ENCODE results near the gene ZNF496. TPM values are rescaled to one million over a fixed set of nuclear protein-coding genes. Genes with fewer than 3 reads are reported as not detected.

Gene ZNF496
- total RNA-seq, 1 experiment from 2014 or later: 21.4 TPM

- ChIA-PET CTCF (no interaction called here), POLR2A (no interaction called here)
- ATAC-seq (no peak), DNase-seq (ENCODE audit: low read depth, low spot score) (no peak)
- no peaks in the 10 kb centered on the region for H3K9me3 ChIP-seq (ENCODE audit: control insufficient read depth, insufficient read depth, low read depth, low read length)
- no TSS peak for BruUV-seq (replicated peaks)
- intact Hi-C loops (cut with micrococcal nuclease; ENCODE audit: unreplicated experiment) (no loop called here), in situ Hi-C loops (cut with HindIII; ENCODE audit: low pct_unique_long_range_greater_than_20kb, low sequenced_read_pairs) (no loop called here)
- H3K36me3 ChIP-seq (ENCODE audit: control insufficient read depth, insufficient read depth, low read length): no peaks in the 10 kb centered on the region
- TF ChIP-seq SIN3A (IDR thresholded peaks at IDR 0.05; ENCODE audit: borderline replicate concordance, insufficient read depth, low read depth, low read length) (no peak), POLR2AphosphoS5 (IDR thresholded peaks at IDR 0.05; ENCODE audit: low read depth, low read length) (no peak), REST (IDR thresholded peaks at IDR 0.05; ENCODE audit: insufficient read depth in 1 of 2, low read depth in 2 of 2, low read length in 1 of 2) (no peak), TCF7L2 (IDR thresholded peaks at IDR 0.05; ENCODE audit: low read depth, low read length) (no peak), CTCF (IDR thresholded peaks at IDR 0.05) (no peak)
- no peak overlapping the region for H3K27ac ChIP-seq (ENCODE audit: low read length)
- H3K27me3 ChIP-seq (ENCODE audit: control insufficient read depth, insufficient read depth, low read length): no peaks in the 10 kb centered on the region
- H3K4me1 ChIP-seq (ENCODE audit: control insufficient read depth, insufficient read depth, low read length): no peaks in the 10 kb centered on the region
- no peak overlapping the region for H3K4me3 ChIP-seq (ENCODE audit: low read depth in 2 of 2, low read length in 2 of 2)
Observed at GRCh38 chr1:247281001-247281574, 50.6 kb downstream of the ZNF496 start.

- Histone ChIP-seq H3K4me3 (ENCODE audit: low read depth in 2 of 2, low read length in 2 of 2) (no peak overlapping the region), H3K4me1 (ENCODE audit: control insufficient read depth, insufficient read depth, low read length) (no peaks in the 10 kb centered on the region), H3K36me3 (ENCODE audit: control insufficient read depth, insufficient read depth, low read length) (no peaks in the 10 kb centered on the region), H3K9me3 (ENCODE audit: control insufficient read depth, insufficient read depth, low read depth, low read length) (no peaks in the 10 kb centered on the region), H3K27ac (ENCODE audit: low read length) (no peak overlapping the region), H3K27me3 (ENCODE audit: control insufficient read depth, insufficient read depth, low read length) (no peaks in the 10 kb centered on the region)
- no peak for TF ChIP-seq SIN3A (IDR thresholded peaks at IDR 0.05; ENCODE audit: borderline replicate concordance, insufficient read depth, low read depth, low read length)
- TF ChIP-seq TCF7L2 (IDR thresholded peaks at IDR 0.05; ENCODE audit: low read depth, low read length): no peak
- TF ChIP-seq POLR2AphosphoS5 (IDR thresholded peaks at IDR 0.05; ENCODE audit: low read depth, low read length): no peak
- TF ChIP-seq CTCF (IDR thresholded peaks at IDR 0.05): no peak
- TF ChIP-seq REST (IDR thresholded peaks at IDR 0.05; ENCODE audit: insufficient read depth in 1 of 2, low read depth in 2 of 2, low read length in 1 of 2): no peak
- ChIA-PET CTCF (no interaction called here), POLR2A (no interaction called here)
- ATAC-seq (peak; percentile 34; the same call in 1 of the 2 replicates), DNase-seq (ENCODE audit: low read depth, low spot score) (no peak)
- in situ Hi-C loops (cut with HindIII; ENCODE audit: low pct_unique_long_range_greater_than_20kb, low sequenced_read_pairs) (no loop called here), intact Hi-C loops (cut with micrococcal nuclease; ENCODE audit: unreplicated experiment) (no loop called here)
- BruUV-seq (replicated peaks): no TSS peak
Observed at GRCh38 chr1:247277191-247277590, 54.5 kb downstream of the ZNF496 start.
